Activated T-cell treated with anti-CD3 and anti-CD28 coated beads, Interleukin-2, amount 50 U/mL, for 72 hours (primary cell): ENCODE measurements around the gene NDST4. TPM values are rescaled to one million over a fixed set of nuclear protein-coding genes. Genes with fewer than 3 reads are reported as not detected.
A peak's percentile ranks its signal among the peaks of the same experiment; 100 is the strongest.

ENCODE experiments used
- ATAC-seq, 2 donors: fragments of 150-1000 bp; cut with Tn5 transposase; replicated peaks in 1 of 2; 2 replicates each; pipeline ENCODE4 v1.10.0; 2021; ENCODE audit warnings: moderate library complexity in 2 of 2, mild to moderate bottlenecking in 1 of 2
- DNase-seq, 2 donors: peaks; one replicate each; pipeline ENCODE4 v3.0.0; 2021 to 2022; ENCODE audit warnings: mixed read lengths in 1 of 2
- H3K27ac Mint-ChIP-seq: one replicate; pipeline ENCODE4 v1.8.0; 2022; ENCODE audit warnings: mild to moderate bottlenecking, moderate library complexity, mixed read lengths
- H3K27me3 Mint-ChIP-seq: one replicate; pipeline ENCODE4 v1.8.0; 2022; ENCODE audit warnings: low read depth, mixed read lengths
- H3K36me3 Mint-ChIP-seq, 2 donors: one replicate each; pipeline ENCODE4 v1.8.0; 2022; ENCODE audit warnings: mixed read lengths in 2 of 2, mild to moderate bottlenecking in 1 of 2; ENCODE audit not compliant: insufficient read depth in 2 of 2
- H3K4me1 Mint-ChIP-seq: one replicate; pipeline ENCODE4 v1.8.0; 2022; ENCODE audit warnings: low read depth, mixed read lengths
- H3K4me3 Mint-ChIP-seq, 2 donors: one replicate each; pipeline ENCODE4 v1.8.0; 2022; ENCODE audit warnings: mild to moderate bottlenecking in 2 of 2, mixed read lengths in 2 of 2, moderate library complexity in 2 of 2
- H3K9me3 Mint-ChIP-seq, 2 donors: one replicate each; pipeline ENCODE4 v1.8.0; 2022; ENCODE audit warnings: mixed read lengths in 2 of 2
- total RNA-seq, 2 donors: library from RNA; stranded (reverse); gene quantifications; one replicate each; pipeline ENCODE4 v1.2.3, GENCODE V29; 2022

Gene NDST4
- total RNA-seq, 2 donors from 2014 or later, result not detected

- DNase-seq, result no peak
- Mint-ChIP-seq H3K9me3 (no peaks in the 10 kb centered on the region), H3K27me3 (no peaks in the 10 kb centered on the region), H3K4me1 (no peaks in the 10 kb centered on the region), H3K27ac (no peak overlapping the region), H3K36me3 (no peaks in the 10 kb centered on the region), H3K4me3 (no peak overlapping the region)
- no peak for ATAC-seq
These were observed 2.9 kb downstream of the NDST4 start for GRCh38 chr4:115110191-115111181.

- Mint-ChIP-seq H3K27me3 (no peaks in the 10 kb centered on the region), H3K36me3 (no peaks in the 10 kb centered on the region), H3K4me3 (no peak overlapping the region), H3K4me1 (no peaks in the 10 kb centered on the region), H3K27ac (peak overlapping the region; percentile 34), H3K9me3 (no peaks in the 10 kb centered on the region)
- no peak for ATAC-seq
- no peak for DNase-seq
These were observed 4.6 kb downstream of the NDST4 start for GRCh38 chr4:115108850-115109249.

DNA sequence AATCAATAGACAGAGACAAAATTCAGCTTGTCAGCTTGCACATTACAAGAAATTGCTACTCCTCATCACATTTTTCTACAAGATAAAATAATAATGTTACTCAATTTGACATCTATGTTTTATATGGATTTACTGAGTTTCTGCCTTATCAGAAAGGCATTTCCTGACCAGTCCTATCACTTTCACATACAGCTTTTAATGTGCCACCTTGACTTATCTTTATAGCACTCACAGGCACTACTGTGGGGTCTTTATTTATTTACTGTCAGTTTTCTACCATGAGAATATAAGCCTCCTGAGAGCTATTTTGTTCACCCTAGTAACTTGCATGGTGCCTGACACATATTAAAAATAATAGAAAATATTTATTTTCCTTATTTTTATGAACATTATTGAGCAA is 6.0 kb downstream of the NDST4 start:
- Mint-ChIP-seq H3K27me3 (no peaks in the 10 kb centered on the region), H3K27ac (no peak overlapping the region), H3K4me3 (no peak overlapping the region), H3K9me3 (no peaks in the 10 kb centered on the region), H3K4me1 (no peaks in the 10 kb centered on the region), H3K36me3 (no peaks in the 10 kb centered on the region)
- DNase-seq (no peak), ATAC-seq (no peak)

DNA sequence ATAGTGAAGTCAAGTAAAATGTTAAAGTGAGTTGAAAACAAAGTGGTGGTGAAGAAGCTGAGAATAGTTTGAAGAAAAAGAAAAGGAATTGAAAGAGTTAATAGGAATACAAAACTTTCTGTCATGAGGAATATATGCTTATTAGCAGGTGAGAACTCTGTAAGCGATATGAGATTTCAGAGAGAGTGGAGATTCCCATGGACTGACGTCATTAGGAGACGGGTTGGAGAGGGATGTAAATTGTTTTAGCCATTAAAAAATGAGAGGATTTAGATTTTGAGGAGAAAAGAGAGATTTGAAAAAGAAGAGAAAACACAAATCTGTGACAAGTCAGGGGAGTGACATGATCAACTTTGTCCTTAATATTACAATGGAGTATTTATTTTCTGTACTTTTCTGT is 11.7 kb downstream of the NDST4 start:
- no peak for ATAC-seq

GRCh38 chr4:115090483-115091075 is 22.8 kb downstream of the NDST4 start:
- ATAC-seq (no peak), DNase-seq (no peak)
- no peak overlapping the region for H3K4me3 Mint-ChIP-seq
- no peaks in the 10 kb centered on the region for H3K36me3 Mint-ChIP-seq
- H3K4me1 Mint-ChIP-seq, result no peaks in the 10 kb centered on the region
- no peak overlapping the region for H3K27ac Mint-ChIP-seq
- H3K9me3 Mint-ChIP-seq, result peaks cover 0 to under 1% of the 10 kb centered on the region in 2 donors
- no peaks in the 10 kb centered on the region for H3K27me3 Mint-ChIP-seq

More for the DNA sequence above, 11.7 kb downstream of the NDST4 start:
- no peaks in the 10 kb centered on the region for H3K9me3 Mint-ChIP-seq
- H3K27me3 Mint-ChIP-seq, result no peaks in the 10 kb centered on the region
- no peak overlapping the region for H3K27ac Mint-ChIP-seq
- H3K4me1 Mint-ChIP-seq, result no peaks in the 10 kb centered on the region
- no peak for DNase-seq
- H3K4me3 Mint-ChIP-seq, result no peak overlapping the region
- no peaks in the 10 kb centered on the region for H3K36me3 Mint-ChIP-seq

- Mint-ChIP-seq H3K4me1 (no peaks in the 10 kb centered on the region), H3K27me3 (no peaks in the 10 kb centered on the region), H3K27ac (no peak overlapping the region), H3K4me3 (no peak overlapping the region), H3K36me3 (peaks cover 0 to 3% of the 10 kb centered on the region in 2 donors), H3K9me3 (peaks cover 2% of the 10 kb centered on the region in 2 donors)
- ATAC-seq (no peak), DNase-seq (no peak)
These were observed 30.8 kb downstream of the NDST4 start for GRCh38 chr4:115082633-115083032.

DNA sequence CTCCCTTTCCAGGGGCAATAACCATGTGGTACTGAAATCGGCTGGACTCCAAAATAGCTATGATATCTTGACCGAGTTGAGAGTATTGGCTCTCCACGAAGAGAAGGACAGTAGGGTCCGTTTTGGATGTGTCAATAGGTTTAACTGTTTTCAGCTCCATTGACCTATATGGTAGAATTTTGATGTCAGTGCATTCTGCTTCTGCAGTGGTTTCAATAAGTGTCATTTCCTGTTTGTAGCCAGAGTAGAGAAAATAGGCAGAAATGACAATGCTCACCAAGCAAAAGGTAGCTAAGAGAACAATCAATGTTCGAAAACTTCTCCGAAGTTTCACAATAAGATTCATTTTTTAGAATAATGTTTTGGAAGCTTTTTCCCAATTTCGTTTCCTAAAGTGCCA is 36.7 kb downstream of the NDST4 start:
- H3K27ac Mint-ChIP-seq, result no peak overlapping the region
- no peak overlapping the region for H3K4me3 Mint-ChIP-seq
- no peaks in the 10 kb centered on the region for H3K27me3 Mint-ChIP-seq
- no peaks in the 10 kb centered on the region for H3K36me3 Mint-ChIP-seq
- ATAC-seq, result no peak
- peaks cover 0 to 2% of the 10 kb centered on the region in 2 donors for H3K9me3 Mint-ChIP-seq
- no peaks in the 10 kb centered on the region for H3K4me1 Mint-ChIP-seq
- DNase-seq, result no peak

GRCh38 chr4:115058533-115058932 is 54.9 kb downstream of the NDST4 start:
- H3K27me3 Mint-ChIP-seq, result no peaks in the 10 kb centered on the region
- ATAC-seq (no peak), DNase-seq (no peak)
- H3K36me3 Mint-ChIP-seq, result no peaks in the 10 kb centered on the region
- peaks cover 0 to 6% of the 10 kb centered on the region in 2 donors for H3K9me3 Mint-ChIP-seq
- H3K4me1 Mint-ChIP-seq, result no peaks in the 10 kb centered on the region
- H3K4me3 Mint-ChIP-seq, result no peak overlapping the region
- H3K27ac Mint-ChIP-seq, result no peak overlapping the region

- H3K4me3 Mint-ChIP-seq, result no peak overlapping the region
- H3K4me1 Mint-ChIP-seq, result no peaks in the 10 kb centered on the region
- peaks cover 0 to 7% of the 10 kb centered on the region in 2 donors for H3K9me3 Mint-ChIP-seq
- H3K27me3 Mint-ChIP-seq, result no peaks in the 10 kb centered on the region
- ATAC-seq (no peak), DNase-seq (no peak)
- H3K36me3 Mint-ChIP-seq, result no peaks in the 10 kb centered on the region
- no peak overlapping the region for H3K27ac Mint-ChIP-seq
These were observed 58.6 kb downstream of the NDST4 start for GRCh38 chr4:115054836-115055235.

GRCh38 chr4:115053313-115053712 is 60.1 kb downstream of the NDST4 start:
- H3K27ac Mint-ChIP-seq, result no peak overlapping the region
- DNase-seq (no peak), ATAC-seq (no peak)
- H3K9me3 Mint-ChIP-seq, result peaks cover 0 to 7% of the 10 kb centered on the region in 2 donors
- no peaks in the 10 kb centered on the region for H3K4me1 Mint-ChIP-seq
- no peaks in the 10 kb centered on the region for H3K36me3 Mint-ChIP-seq
- no peaks in the 10 kb centered on the region for H3K27me3 Mint-ChIP-seq
- no peak overlapping the region for H3K4me3 Mint-ChIP-seq

GRCh38 chr4:115042496-115042895 is 70.9 kb downstream of the NDST4 start:
- Mint-ChIP-seq H3K27ac (no peak overlapping the region), H3K4me3 (no peak overlapping the region), H3K9me3 (peaks cover 2 to 6% of the 10 kb centered on the region in 2 donors), H3K27me3 (no peaks in the 10 kb centered on the region), H3K4me1 (no peaks in the 10 kb centered on the region), H3K36me3 (no peaks in the 10 kb centered on the region)
- DNase-seq (no peak), ATAC-seq (no peak)

DNA sequence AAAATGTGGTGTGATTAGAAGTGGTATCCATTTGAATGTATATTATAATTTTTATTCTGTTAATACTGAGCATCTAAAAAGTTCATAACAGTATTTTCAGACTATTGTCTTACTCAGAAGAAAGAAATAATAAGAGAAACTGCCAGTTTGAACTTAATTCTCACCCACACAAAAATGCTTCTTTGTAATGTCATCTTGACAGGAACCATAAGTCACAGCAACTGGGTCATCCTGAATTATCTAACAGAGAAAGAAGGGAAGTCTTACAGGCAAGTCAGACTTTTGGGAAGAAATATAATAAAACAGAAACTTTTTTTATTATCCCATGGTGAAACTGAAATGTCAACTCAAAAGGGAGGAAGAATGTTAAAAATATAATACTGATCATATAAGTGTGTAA is 83.1 kb downstream of the NDST4 start:
- H3K36me3 Mint-ChIP-seq, result no peaks in the 10 kb centered on the region
- H3K27me3 Mint-ChIP-seq, result no peaks in the 10 kb centered on the region
- no peak overlapping the region for H3K4me3 Mint-ChIP-seq
- no peak overlapping the region for H3K27ac Mint-ChIP-seq
- no peak for ATAC-seq
- DNase-seq, result no peak
- no peaks in the 10 kb centered on the region for H3K4me1 Mint-ChIP-seq
- peaks cover 0 to 3% of the 10 kb centered on the region in 2 donors for H3K9me3 Mint-ChIP-seq

DNA sequence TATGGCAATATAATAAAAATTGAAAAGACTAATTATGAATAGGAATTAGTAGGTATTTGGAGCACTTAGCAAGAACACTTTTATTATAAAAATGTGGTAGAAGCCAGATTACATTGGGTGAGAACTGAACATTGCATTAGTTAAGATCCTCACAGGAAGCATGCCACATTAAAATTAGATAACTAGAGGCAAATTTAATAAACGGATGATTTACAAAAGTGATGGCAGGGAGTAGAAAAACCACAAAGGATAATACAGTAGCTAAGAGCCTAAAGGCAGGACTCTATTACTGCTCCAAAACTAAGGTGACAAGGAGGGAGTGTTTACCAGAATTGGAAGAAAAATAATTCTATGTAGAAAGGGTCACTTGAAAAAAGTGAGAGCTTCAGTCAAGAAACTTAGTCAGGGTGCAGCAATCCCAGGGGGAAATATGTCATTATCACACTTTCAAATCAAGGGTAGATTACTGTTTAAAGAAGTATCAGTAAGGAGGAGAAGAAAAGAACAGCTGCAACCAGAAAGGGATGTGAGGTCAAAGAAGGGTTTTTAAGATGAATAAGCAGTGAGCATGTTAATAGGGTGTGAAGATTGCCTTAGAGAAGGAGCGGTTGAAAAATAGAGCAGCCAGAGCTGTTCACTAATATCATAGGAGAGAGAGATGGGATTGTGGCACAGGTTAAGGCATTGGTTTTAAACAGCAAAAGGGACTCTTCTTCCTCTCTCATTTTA is 84.6 kb downstream of the NDST4 start:
- ATAC-seq (no peak), DNase-seq (no peak)
- Mint-ChIP-seq H3K4me3 (no peak overlapping the region), H3K27ac (no peak overlapping the region), H3K4me1 (no peaks in the 10 kb centered on the region), H3K9me3 (no peaks in the 10 kb centered on the region), H3K36me3 (no peaks in the 10 kb centered on the region), H3K27me3 (no peaks in the 10 kb centered on the region)
